GM19043 (cell line): ENCODE data around the gene PPP2R3A.

Source experiments
- ATAC-seq: cut with Tn5 transposase; IDR thresholded peaks from one replicate; pipeline ENCODE4 v1.9.1; 2021; ENCODE audit warnings: low read depth; ENCODE audit not compliant: unreplicated experiment

PPP2R3A gene

GRCh38 chr3:135966962-135967274 lies 1.4 kb downstream of the PPP2R3A start:
- no peak for ATAC-seq

- no peak for ATAC-seq
Observed at GRCh38 chr3:135967867-135968266, 2.3 kb downstream of the PPP2R3A start.

- ATAC-seq, result no peak
Observed at GRCh38 chr3:135970506-135971116, 5.1 kb downstream of the PPP2R3A start.

GRCh38 chr3:135973841-135974240 lies 8.3 kb downstream of the PPP2R3A start:
- ATAC-seq, result no peak

GRCh38 chr3:135975053-135975452 lies 9.5 kb downstream of the PPP2R3A start:
- no peak for ATAC-seq

GRCh38 chr3:135975536-135975935 lies 10.0 kb downstream of the PPP2R3A start:
- no peak for ATAC-seq

GRCh38 chr3:135980343-135980742 lies 14.8 kb downstream of the PPP2R3A start:
- no peak for ATAC-seq

GRCh38 chr3:135981701-135982403 lies 16.3 kb downstream of the PPP2R3A start:
- no peak for ATAC-seq

GRCh38 chr3:135982404-135982761 lies 16.9 kb downstream of the PPP2R3A start:
- no peak for ATAC-seq

GRCh38 chr3:135982922-135983581 lies 17.5 kb downstream of the PPP2R3A start:
- no peak for ATAC-seq

- ATAC-seq, result no peak
Observed at GRCh38 chr3:135987661-135988060, 22.1 kb downstream of the PPP2R3A start.

GRCh38 chr3:135989242-135989641 lies 23.7 kb downstream of the PPP2R3A start:
- ATAC-seq, result no peak

- no peak for ATAC-seq
Observed at GRCh38 chr3:135990903-135991302, 25.4 kb downstream of the PPP2R3A start.

- no peak for ATAC-seq
Observed at GRCh38 chr3:135991621-135992020, 26.1 kb downstream of the PPP2R3A start.

GRCh38 chr3:135992072-135992471 lies 26.5 kb downstream of the PPP2R3A start:
- no peak for ATAC-seq

- ATAC-seq, result no peak
Observed at GRCh38 chr3:135994708-135995337, 29.3 kb downstream of the PPP2R3A start.

GRCh38 chr3:135995766-135996165 lies 30.2 kb downstream of the PPP2R3A start:
- no peak for ATAC-seq

GRCh38 chr3:135997554-135998320 lies 32.2 kb downstream of the PPP2R3A start:
- ATAC-seq, result no peak

- ATAC-seq, result no peak
Observed at GRCh38 chr3:136008221-136008620, 42.7 kb downstream of the PPP2R3A start.

GRCh38 chr3:136008732-136009470 lies 43.4 kb downstream of the PPP2R3A start:
- no peak for ATAC-seq
